Prostate gland (tissue), 2 donors: ENCODE data around the gene RLIM. TPM values are rescaled to one million over a fixed set of nuclear protein-coding genes. Genes with fewer than 3 reads are reported as not detected.

Experiments used
- DNase-seq: peaks from one replicate; pipeline ENCODE4 v3.0.0-alpha.2; 2019; ENCODE audit warnings: low spot score
- H3K27ac ChIP-seq, 2 donors: fragments of 200-600 bp; sonication (generic); 2 replicates each; pipeline ENCODE4 v1.5.1; 2017 to 2019
- H3K27me3 ChIP-seq: fragments of 200-600 bp; sonication (generic); replicated peaks from 2 replicates; pipeline ENCODE4 v1.5.1; 2019; ENCODE audit not compliant: insufficient read depth
- H3K36me3 ChIP-seq, 2 donors: fragments of 200-600 bp; sonication (generic); 1 replicate in 1 of 2; 2 replicates in 1 of 2; pipeline versions ENCODE4 v1.5.1 to v1.8.1; 2017 to 2019
- H3K4me1 ChIP-seq: fragments of 200-600 bp; sonication (generic); replicated peaks from 2 replicates; pipeline ENCODE4 v1.5.1; 2019
- H3K4me3 ChIP-seq, 2 donors: fragments of 200-600 bp; sonication (generic); 2 replicates each; pipeline ENCODE4 v1.5.1; 2017 to 2019
- H3K9me3 ChIP-seq: fragments of 200-600 bp; sonication (generic); 2 replicates; pipeline ENCODE4 v1.5.1; 2017
- CTCF ChIP-seq, 4 experiments: fragments of 200-600 bp in 2 of 4; fragments of 450-650 bp in 2 of 4; sonication (generic) in 2 of 4; IDR thresholded peaks; 1 replicate in 3 of 4; 2 replicates in 1 of 4; pipeline ENCODE4 v1.5.1; 2016 to 2019; ENCODE audit warnings: antibody characterized with exemption in 4 of 4, mild to moderate bottlenecking in 2 of 4, moderate library complexity in 2 of 4
- POLR2A ChIP-seq: fragments of 450-650 bp; IDR thresholded peaks from one replicate; pipeline ENCODE4 v1.6.1; 2016; ENCODE audit warnings: antibody characterized with exemption, mild to moderate bottlenecking
- POLR2AphosphoS5 ChIP-seq: sonication (generic); formaldehyde crosslinking; IDR thresholded peaks from one replicate; pipeline ENCODE4 v1.6.1; 2017; ENCODE audit warnings: antibody characterized with exemption
- WGBS: methylation state at CpG from one replicate; pipeline ENCODE4 v1.1.5; 2018; 5-methylcytosine and 5-hydroxymethylcytosine counted together
- intact Hi-C: fragments of 100-400 bp; cut with DNase I; formaldehyde crosslinking; loops from one replicate; pipeline ENCODE4 v1.14.2; 2022
- total RNA-seq, 2 donors: library from RNA; depleted of rRNA; stranded (reverse); fragments of >200 nt; gene quantifications; one replicate each; pipeline ENCODE4 v1.1.0, GENCODE V29; 2016

RLIM gene
- total RNA-seq, 2 donors from 2014 or later = 27.5 to 30.3 TPM

DNA sequence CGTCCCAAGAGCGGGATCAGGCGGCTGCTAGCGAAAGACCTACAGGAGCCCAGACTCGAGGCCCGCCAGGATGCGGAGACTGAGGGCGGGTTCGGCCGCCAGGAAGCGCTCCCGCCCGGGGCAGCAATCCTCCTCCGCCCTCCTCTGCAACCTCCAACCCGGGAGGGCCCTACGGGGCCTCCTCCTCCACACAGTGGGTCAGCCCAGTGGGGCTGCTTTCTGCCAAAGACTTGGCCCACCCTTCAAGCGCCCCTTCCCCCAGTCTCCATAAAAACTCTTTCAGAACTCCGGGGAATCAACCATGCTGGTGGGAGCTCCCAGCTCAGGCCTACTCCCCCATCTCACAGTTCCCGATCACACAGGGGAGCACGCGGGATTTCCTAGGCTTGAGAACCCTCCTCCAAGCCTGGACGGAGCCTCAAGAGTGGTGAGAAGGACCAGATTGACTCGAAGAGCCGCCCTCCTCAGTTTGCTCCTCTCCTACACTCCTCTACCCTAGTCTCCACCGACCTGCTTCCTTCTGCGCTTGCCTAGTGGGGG is 77.5 kb downstream of the RLIM start:
- 8% methylated on average over 7 of the region's 26 CpGs for WGBS
- intact Hi-C loops = loop anchor here (5.0 to 10.0 kb wide), 2 partner anchors 112 to 155 kb away; partner anchors contain the start of gene SLC16A2
- TF ChIP-seq CTCF (IDR thresholded peaks at IDR 0.05) = peak in 1 of 4 experiments; percentile 21
- TF ChIP-seq POLR2AphosphoS5 = no peak
- Histone ChIP-seq H3K9me3 (no peaks in the 10 kb centered on the region), H3K4me1 (no peaks in the 10 kb centered on the region), H3K4me3 (peak overlapping the region; percentile 27 to 39), H3K36me3 (no peaks in the 10 kb centered on the region), H3K27ac (peak overlapping the region; percentile 75 to 77), H3K27me3 (no peaks in the 10 kb centered on the region)
- DNase-seq = no peak

- TF ChIP-seq POLR2A = peak; percentile 46
- TF ChIP-seq CTCF (IDR thresholded peaks at IDR 0.05) = peak in 2 of 4 experiments; percentile 8 to 36
- peak; percentile 6 for TF ChIP-seq POLR2AphosphoS5
- no peaks in the 10 kb centered on the region for H3K4me1 ChIP-seq
- intact Hi-C loops = loop anchor here (5.0 to 10.0 kb wide), 2 partner anchors 111 to 154 kb away; partner anchors contain the start of gene SLC16A2
- peak overlapping the region; percentile 27 to 39 for H3K4me3 ChIP-seq
- H3K9me3 ChIP-seq = no peaks in the 10 kb centered on the region
- H3K36me3 ChIP-seq = no peaks in the 10 kb centered on the region
- H3K27ac ChIP-seq = peak overlapping the region; percentile 75 to 77
- WGBS = 0% methylated on average over 11 of the region's 48 CpGs
- H3K27me3 ChIP-seq = no peaks in the 10 kb centered on the region
- peak; percentile 58 for DNase-seq
Observed at GRCh38 chrX:74536152-74536831, 78.1 kb downstream of the RLIM start.

- Histone ChIP-seq H3K9me3 (no peaks in the 10 kb centered on the region), H3K4me3 (peak overlapping the region; percentile 27 to 39), H3K36me3 (no peaks in the 10 kb centered on the region), H3K27ac (peak overlapping the region; percentile 75 to 77), H3K27me3 (no peaks in the 10 kb centered on the region), H3K4me1 (no peaks in the 10 kb centered on the region)
- intact Hi-C loops = loop anchor here (5.0 to 10.0 kb wide), 2 partner anchors 111 to 153 kb away; partner anchors contain the start of gene SLC16A2
- TF ChIP-seq POLR2AphosphoS5 (no peak), CTCF (IDR thresholded peaks at IDR 0.05) (peak in 2 of 4 experiments; percentile 29 to 32), POLR2A (no peak)
- peak; percentile 54 for DNase-seq
- 1% methylated on average over 37 of the region's 37 CpGs for WGBS
Observed at GRCh38 chrX:74535408-74536151, 78.8 kb downstream of the RLIM start.

Other genes with a start within 250 kb of the RLIM start
- gene SLC16A2, start 193.1 kb downstream of the RLIM start, total RNA-seq = 1 to 10 TPM; 8.7 to 9.3 TPM